ENCODE measurements around the gene ADCY5.
"Not testable (repeated sequence)": the region's sequence is repeated elsewhere in the genome, so short reads cannot be mapped to it uniquely, and the experiment has no call there.

The ADCY5 gene

DNA sequence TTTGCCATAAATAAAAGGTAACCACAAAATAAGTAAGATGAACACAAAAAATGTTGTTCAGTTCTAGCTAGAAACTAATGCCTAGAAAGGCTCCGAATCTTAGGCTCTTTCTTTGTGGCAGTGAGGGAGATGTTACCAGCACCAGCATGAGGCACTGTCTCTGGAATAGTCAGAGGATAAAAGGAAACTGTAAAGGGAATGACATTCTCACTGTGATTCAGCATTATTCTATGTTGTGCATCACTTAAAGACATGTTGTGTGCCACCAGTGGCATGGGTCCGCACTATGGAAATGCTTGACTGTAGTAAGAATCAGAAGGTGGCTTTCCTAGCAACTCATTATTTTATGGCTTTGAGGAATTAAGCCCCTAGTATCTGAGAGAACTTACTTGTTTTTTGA lies 176.3 kb downstream of the ADCY5 start:
- in situ Hi-C loops (cut with HindIII; ENCODE audit: low pct_ligation_motif_present, low pct_unique_long_range_greater_than_20kb, low sequenced_read_pairs) = no loop called here
- peak; percentile 12 for DNase-seq

DNA sequence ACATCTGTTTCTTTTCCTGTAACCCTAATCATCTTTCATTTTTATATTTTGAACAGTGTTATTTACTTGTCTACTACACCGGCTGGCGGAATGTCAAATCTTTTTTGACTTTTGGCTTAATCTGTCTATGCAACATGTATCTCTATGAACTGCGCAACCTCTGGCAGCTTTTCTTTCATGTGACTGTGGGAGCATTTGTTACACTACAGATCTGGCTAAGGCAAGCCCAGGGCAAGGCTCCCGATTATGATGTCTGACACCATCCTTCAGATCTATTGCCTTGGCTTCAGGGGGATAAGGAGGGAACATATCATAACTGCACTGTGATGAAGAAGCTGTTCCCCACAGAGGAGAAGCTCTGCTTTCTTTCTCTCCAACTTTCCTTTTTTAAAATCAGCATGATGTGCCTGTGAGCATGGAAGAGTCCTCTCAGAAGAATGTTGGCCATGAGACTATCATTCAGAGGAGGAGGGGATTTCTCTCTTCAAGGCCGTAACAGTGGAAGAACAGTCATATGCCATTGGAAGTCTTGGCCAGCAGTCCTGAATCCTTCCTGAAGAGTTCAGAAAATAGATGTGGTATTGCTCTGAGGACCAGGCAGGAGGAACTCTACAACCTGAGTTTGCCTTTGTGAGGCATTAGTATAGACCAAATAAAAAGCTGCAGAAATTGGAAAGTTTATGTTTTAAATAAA lies 177.3 kb downstream of the ADCY5 start:
- no peak for DNase-seq
- in situ Hi-C loops (cut with HindIII; ENCODE audit: low pct_ligation_motif_present, low pct_unique_long_range_greater_than_20kb, low sequenced_read_pairs) = no loop called here

DNA sequence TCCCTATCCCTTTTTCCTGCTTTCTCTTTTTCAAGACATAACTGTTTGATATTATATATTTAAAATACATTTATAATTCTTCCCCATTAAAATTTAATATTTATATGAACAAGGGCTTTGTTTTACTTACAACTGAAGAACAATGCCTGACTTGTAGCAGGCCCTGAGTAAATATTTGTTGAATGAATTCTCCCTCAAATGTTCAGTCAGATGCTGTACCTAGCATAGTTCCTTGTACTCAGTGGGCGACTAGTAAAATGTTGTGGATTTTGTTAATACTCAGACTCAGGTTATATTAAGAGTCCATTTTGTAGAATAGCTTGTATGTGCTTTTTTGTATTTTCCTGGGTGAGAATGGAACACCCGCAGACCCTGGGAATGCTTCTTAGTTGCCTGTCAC lies 178.1 kb downstream of the ADCY5 start:
- in situ Hi-C loops (cut with HindIII; ENCODE audit: low pct_ligation_motif_present, low pct_unique_long_range_greater_than_20kb, low sequenced_read_pairs) = no loop called here
- no peak for DNase-seq

GRCh38 chr3:123267821-123268220 lies 181.1 kb downstream of the ADCY5 start:
- DNase-seq = no peak
- in situ Hi-C loops (cut with HindIII; ENCODE audit: low pct_ligation_motif_present, low pct_unique_long_range_greater_than_20kb, low sequenced_read_pairs) = no loop called here

- DNase-seq = no peak
- in situ Hi-C loops (cut with HindIII; ENCODE audit: low pct_ligation_motif_present, low pct_unique_long_range_greater_than_20kb, low sequenced_read_pairs) = no loop called here
Measured at GRCh38 chr3:123263941-123264340, 184.9 kb downstream of the ADCY5 start.

DNA sequence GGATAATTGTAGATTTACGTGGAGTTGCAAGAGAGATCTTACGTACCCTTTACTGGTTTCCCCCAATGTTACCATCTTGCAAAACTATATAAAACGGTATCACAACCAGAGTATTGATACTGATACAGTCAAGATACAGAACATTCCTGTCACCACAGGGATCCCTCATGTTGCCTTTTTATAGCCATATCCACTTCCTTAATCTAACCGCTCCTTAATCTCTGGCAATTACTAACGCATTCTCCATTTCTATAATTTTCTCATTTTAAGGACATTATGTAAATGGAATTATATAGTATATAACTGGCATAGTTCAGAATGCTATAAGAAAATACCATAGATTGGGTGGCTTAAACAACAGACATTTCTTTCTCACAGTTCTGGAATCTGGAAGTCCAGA lies 186.0 kb downstream of the ADCY5 start:
- DNase-seq = no peak
- in situ Hi-C loops (cut with HindIII; ENCODE audit: low pct_ligation_motif_present, low pct_unique_long_range_greater_than_20kb, low sequenced_read_pairs) = no loop called here

- in situ Hi-C loops (cut with HindIII; ENCODE audit: low pct_ligation_motif_present, low pct_unique_long_range_greater_than_20kb, low sequenced_read_pairs) = no loop called here
Measured at GRCh38 chr3:123262226-123262625, 186.7 kb downstream of the ADCY5 start.

DNA sequence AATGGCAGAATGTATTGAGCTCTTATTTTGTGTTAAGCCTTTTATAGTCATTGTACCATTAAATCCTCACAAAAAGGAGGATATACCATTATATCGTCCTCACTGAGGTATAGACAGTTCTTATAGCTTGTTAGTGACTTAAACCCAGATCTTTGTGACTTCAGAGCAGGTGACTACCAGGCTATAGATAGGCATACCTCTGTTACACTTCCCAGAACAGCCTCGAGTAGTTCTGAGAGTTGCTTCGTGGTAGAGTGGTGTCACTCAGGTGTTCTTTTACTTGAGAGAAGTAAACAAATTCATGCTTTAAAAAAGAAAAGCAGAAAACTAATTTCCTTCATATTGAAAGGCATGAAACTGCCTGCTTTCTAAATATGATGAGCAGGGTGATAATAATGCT lies 187.2 kb downstream of the ADCY5 start:
- DNase-seq = no peak
- in situ Hi-C loops (cut with HindIII; ENCODE audit: low pct_ligation_motif_present, low pct_unique_long_range_greater_than_20kb, low sequenced_read_pairs) = no loop called here

More at GRCh38 chr3:123262226-123262625, 186.7 kb downstream of the ADCY5 start:
- no peak for DNase-seq

DNA sequence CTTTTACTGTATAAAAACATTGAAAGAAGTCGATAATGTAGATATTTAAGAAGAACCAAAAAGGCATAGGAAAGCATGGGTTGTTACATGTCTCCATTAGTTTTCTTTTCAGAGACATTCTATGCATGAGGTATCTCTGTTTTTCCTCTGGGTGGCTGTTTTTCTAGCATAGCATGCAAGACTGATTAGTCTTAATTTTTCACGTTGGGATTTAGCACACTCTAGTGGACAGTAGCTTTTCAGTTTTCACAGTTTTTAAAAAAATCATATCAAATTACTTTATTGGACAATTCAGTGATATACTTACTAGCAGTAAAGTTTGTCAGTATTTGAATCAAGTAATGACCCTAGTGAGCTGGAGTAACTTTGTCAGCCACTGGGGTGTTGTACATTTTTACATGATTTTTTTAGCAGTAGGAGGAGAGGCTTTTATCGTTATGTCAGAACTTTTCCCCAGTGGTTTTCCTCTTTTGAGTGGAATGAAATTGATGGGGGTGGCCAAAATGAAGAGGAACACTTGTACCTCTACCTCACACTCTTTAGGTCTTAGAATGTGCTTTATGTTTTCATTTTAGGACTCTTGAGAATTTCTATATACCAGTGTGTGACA lies 190.0 kb downstream of the ADCY5 start:
- in situ Hi-C loops (cut with HindIII; ENCODE audit: low pct_ligation_motif_present, low pct_unique_long_range_greater_than_20kb, low sequenced_read_pairs) = no loop called here
- peak; percentile 64 for DNase-seq

- in situ Hi-C loops (cut with HindIII; ENCODE audit: low pct_ligation_motif_present, low pct_unique_long_range_greater_than_20kb, low sequenced_read_pairs) = no loop called here
- no peak for DNase-seq
Measured at GRCh38 chr3:123258359-123258758, 190.5 kb downstream of the ADCY5 start.

DNA sequence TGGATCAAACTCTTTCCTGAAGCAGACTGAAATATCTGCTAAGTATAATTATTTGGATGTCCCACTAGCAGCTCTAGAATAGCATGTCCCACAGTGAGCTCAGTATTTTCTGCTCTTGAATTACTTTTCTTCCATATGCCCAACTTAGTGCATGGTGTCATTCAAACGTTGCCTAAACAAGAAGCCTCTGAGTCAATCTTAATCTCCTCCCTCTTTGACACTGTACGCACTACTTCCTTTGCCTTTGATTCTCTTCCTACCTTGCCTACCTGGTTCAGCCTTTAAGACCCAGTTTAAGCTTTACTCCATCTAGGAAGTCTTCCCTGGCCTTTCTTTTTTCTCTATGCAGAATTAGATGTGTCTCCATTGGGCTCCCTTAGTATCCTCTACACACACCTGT lies 192.6 kb downstream of the ADCY5 start:
- no peak for DNase-seq
- in situ Hi-C loops (cut with HindIII; ENCODE audit: low pct_ligation_motif_present, low pct_unique_long_range_greater_than_20kb, low sequenced_read_pairs) = no loop called here

DNA sequence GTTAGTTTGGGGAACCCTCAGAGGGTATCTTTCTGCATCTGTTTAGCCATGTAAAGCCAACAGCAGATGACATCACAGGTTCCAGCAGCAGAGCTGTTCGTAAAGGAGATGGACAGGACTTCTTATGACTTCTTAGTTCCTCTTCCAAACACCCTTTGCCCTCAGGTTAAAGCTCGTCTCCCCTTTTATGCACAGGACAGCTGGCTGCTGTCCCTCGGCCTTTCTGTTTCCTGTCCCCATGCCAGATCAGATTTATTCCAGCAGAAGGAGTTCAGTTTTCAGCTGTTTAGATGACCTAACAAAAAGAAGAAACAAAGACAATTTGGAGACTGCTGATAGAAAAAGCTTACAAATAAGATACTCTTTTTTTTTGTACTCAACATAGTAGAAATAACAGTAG lies 202.0 kb downstream of the ADCY5 start:
- in situ Hi-C loops (cut with HindIII; ENCODE audit: low pct_ligation_motif_present, low pct_unique_long_range_greater_than_20kb, low sequenced_read_pairs) = no loop called here
- no peak for DNase-seq

GRCh38 chr3:123244128-123244527 lies 204.8 kb downstream of the ADCY5 start:
- DNase-seq = no peak
- in situ Hi-C loops (cut with HindIII; ENCODE audit: low pct_ligation_motif_present, low pct_unique_long_range_greater_than_20kb, low sequenced_read_pairs) = no loop called here

- in situ Hi-C loops (cut with HindIII; ENCODE audit: low pct_ligation_motif_present, low pct_unique_long_range_greater_than_20kb, low sequenced_read_pairs) = no loop called here
- no peak for DNase-seq
Measured at GRCh38 chr3:123239756-123240155, 209.1 kb downstream of the ADCY5 start.

DNA sequence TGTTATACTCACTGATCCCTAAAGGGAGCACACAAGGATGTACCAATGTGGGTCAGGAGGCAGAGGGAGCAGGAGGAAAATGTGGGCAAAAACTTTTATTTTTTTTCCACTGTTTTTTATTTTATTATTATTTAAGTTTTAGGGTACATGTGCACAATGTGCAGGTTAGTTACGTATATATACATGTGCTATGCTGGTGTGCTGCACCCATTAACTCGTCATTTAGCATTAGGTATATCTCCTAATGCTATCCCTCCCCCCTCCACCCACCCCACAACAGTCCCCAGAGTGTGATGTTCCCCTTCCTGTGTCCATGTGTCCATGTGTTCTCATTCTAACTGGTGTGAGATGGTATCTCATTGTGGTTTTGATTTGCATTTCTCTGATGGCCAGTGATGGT lies 209.7 kb downstream of the ADCY5 start:
- in situ Hi-C loops (cut with HindIII; ENCODE audit: low pct_ligation_motif_present, low pct_unique_long_range_greater_than_20kb, low sequenced_read_pairs) = not testable (repeated sequence)

DNA sequence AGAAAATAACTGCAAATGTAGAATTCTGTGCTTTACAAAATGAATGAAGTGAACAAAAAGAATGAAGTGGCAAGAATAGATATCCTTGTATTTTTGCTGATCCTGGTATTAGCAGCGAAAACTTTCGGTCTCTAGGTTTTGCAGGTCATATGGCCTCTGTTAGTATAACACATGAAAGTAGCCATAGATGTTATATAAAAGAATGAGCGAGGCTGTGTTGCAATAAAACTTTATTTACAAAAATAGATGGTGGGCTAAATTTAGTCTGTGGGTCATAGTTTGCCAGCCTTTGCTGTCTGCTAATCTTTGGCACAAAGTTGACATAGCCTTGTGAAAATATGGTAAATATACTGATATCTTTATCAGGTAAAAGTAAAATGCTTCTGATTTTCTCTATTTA lies 212.0 kb downstream of the ADCY5 start:
- no peak for DNase-seq
- in situ Hi-C loops (cut with HindIII; ENCODE audit: low pct_ligation_motif_present, low pct_unique_long_range_greater_than_20kb, low sequenced_read_pairs) = no loop called here

More for the DNA sequence above, 209.7 kb downstream of the ADCY5 start:
- not testable (repeated sequence) for DNase-seq
